Esophagus squamous epithelium (tissue), 4 donors: ENCODE data around the gene CDH13.

Experiments used
- CTCF ChIP-seq, 6 experiments: fragments of 450-650 bp in 4 of 6; fragments of 200-600 bp in 2 of 6; sonication (generic) in 2 of 6; IDR thresholded peaks; one replicate each; pipeline ENCODE4 v1.5.1; 2016 to 2019; ENCODE audit warnings: antibody characterized with exemption in 6 of 6, mild to moderate bottlenecking in 4 of 6, moderate library complexity in 4 of 6
- POLR2A ChIP-seq, 4 donors: fragments of 450-650 bp; IDR thresholded peaks; one replicate each; pipeline ENCODE4 v1.6.1; 2017; ENCODE audit warnings: antibody characterized with exemption in 4 of 4, mild to moderate bottlenecking in 4 of 4, moderate library complexity in 3 of 4

- no peak for TF ChIP-seq CTCF (IDR thresholded peaks at IDR 0.05)
- TF ChIP-seq POLR2A (IDR thresholded peaks at IDR 0.05): no peak
Measured at GRCh38 chr16:83197450-83197849, 570.7 kb downstream of the CDH13 start.
